ENCODE data around the gene SLC17A1.

DNA sequence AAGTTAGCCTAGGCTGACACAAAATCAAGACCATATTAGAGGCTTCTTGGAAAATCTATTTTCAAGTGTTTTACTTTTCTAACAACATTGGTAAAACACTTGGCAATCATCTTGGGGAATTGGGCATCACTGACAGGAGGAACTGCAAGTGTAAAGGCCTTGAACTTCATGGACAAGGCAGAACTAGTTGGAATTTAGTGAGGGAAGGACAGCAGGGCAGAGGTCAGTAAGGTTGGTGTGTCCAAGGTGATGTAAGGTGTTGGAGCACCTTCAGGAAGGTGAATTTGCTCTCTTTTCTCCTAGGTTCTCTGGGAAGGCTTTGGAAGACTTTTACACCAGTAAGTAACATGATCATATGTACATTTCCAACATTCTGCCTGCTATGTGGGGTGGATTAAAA, 78.8 kb downstream of the SLC17A1 start:
- TF ChIP-seq, protein P1, sequence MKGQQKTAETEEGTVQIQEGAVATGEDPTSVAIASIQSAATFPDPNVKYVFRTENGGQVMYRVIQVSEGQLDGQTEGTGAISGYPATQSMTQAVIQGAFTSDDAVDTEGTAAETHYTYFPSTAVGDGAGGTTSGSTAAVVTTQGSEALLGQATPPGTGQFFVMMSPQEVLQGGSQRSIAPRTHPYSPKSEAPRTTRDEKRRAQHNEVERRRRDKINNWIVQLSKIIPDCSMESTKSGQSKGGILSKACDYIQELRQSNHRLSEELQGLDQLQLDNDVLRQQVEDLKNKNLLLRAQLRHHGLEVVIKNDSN (IDR thresholded peaks at IDR 0.05) = no peak
- TF ChIP-seq TAF1 (IDR thresholded peaks at IDR 0.05; ENCODE audit: low read depth) = no peak
- no peak for TF ChIP-seq CREB1 (IDR thresholded peaks at IDR 0.05; ENCODE audit: low read depth)
